Natural killer cell (primary cell): ENCODE measurements around the gene IGSF11. TPM values are rescaled to one million over a fixed set of nuclear protein-coding genes. Genes with fewer than 3 reads are reported as not detected.

ENCODE experiments used
- ATAC-seq, 3 donors: fragments of 150-1000 bp in 2 of 3; fragments of 200-7000 bp in 1 of 3; cut with Tn5 transposase; 1 replicate in 1 of 3; 2 replicates in 2 of 3; pipeline ENCODE4 v1.10.0; 2021; ENCODE audit warnings: mild to moderate bottlenecking in 2 of 3, moderate library complexity in 2 of 3
- DNase-seq, 2 donors: peaks; one replicate each; pipeline versions ENCODE4 v3.0.0 to v3.0.0-alpha.2; 2013 to 2021; ENCODE audit warnings: mixed read lengths in 1 of 2
- H3K27ac ChIP-seq: one replicate; pipeline ENCODE4 v1.5.1; 2013; ENCODE audit warnings: mild to moderate bottlenecking, low read length
- H3K27me3 ChIP-seq: one replicate; pipeline ENCODE4 v1.6.1; 2013; ENCODE audit warnings: low read length; ENCODE audit not compliant: control insufficient read depth, insufficient read depth
- H3K36me3 ChIP-seq: one replicate; pipeline ENCODE4 v1.6.1; 2013; ENCODE audit warnings: low read length; ENCODE audit not compliant: control insufficient read depth, insufficient read depth
- H3K4me1 ChIP-seq: one replicate; pipeline ENCODE4 v1.6.1; 2013; ENCODE audit warnings: low read length; ENCODE audit not compliant: control insufficient read depth, insufficient read depth
- H3K4me3 ChIP-seq: one replicate; pipeline ENCODE4 v1.5.1; 2013; ENCODE audit warnings: low read length
- H3K9me3 ChIP-seq: one replicate; pipeline ENCODE4 v1.6.1; 2013; ENCODE audit warnings: low read length; ENCODE audit not compliant: control insufficient read depth, insufficient read depth
- H3K27ac Mint-ChIP-seq, 2 donors: one replicate each; pipeline ENCODE4 v1.8.0; 2022; ENCODE audit warnings: mild to moderate bottlenecking in 2 of 2, mixed read lengths in 2 of 2, moderate library complexity in 1 of 2
- H3K27me3 Mint-ChIP-seq, 2 donors: one replicate each; pipeline ENCODE4 v1.8.0; 2022; ENCODE audit warnings: low read depth in 2 of 2, mixed read lengths in 2 of 2
- H3K36me3 Mint-ChIP-seq: one replicate; pipeline ENCODE4 v1.8.0; 2022; ENCODE audit warnings: mixed read lengths
- H3K4me1 Mint-ChIP-seq, 2 donors: one replicate each; pipeline ENCODE4 v1.8.0; 2022; ENCODE audit warnings: mixed read lengths in 2 of 2
- H3K4me3 Mint-ChIP-seq: one replicate; pipeline ENCODE4 v1.8.0; 2022; ENCODE audit warnings: mild to moderate bottlenecking, moderate library complexity, mixed read lengths
- H3K9me3 Mint-ChIP-seq, 2 donors: one replicate each; pipeline ENCODE4 v1.8.0; 2022; ENCODE audit warnings: mixed read lengths in 2 of 2
- CTCF ChIP-seq: fragments of 200-600 bp; IDR thresholded peaks from one replicate; pipeline ENCODE4 v1.8.0; 2022; ENCODE audit warnings: antibody characterized with exemption
- WGBS: methylation state at CpG from one replicate; pipeline ENCODE4 v1.1.7; 2013; ENCODE audit warnings: missing lambda C conversion rate; ENCODE audit not compliant: insufficient coverage; 5-methylcytosine and 5-hydroxymethylcytosine counted together
- intact Hi-C: fragments of 100-400 bp; cut with micrococcal nuclease; formaldehyde crosslinking; loops from one replicate; pipeline ENCODE4 v1.14.2; 2022
- total RNA-seq, 4 donors: library from RNA; stranded (reverse); fragments of 120-200 nt in 1 of 4; gene quantifications; one replicate each; pipeline versions ENCODE4 v1.2.3 to v1.2.4, GENCODE V29; 2013 to 2022

The IGSF11 gene
- total RNA-seq, 3 donors from 2014 or later (not counting 1 experiment from before 2014, with no cell fraction given), result 0.66 to 2.3 TPM; not detected in 1

DNA sequence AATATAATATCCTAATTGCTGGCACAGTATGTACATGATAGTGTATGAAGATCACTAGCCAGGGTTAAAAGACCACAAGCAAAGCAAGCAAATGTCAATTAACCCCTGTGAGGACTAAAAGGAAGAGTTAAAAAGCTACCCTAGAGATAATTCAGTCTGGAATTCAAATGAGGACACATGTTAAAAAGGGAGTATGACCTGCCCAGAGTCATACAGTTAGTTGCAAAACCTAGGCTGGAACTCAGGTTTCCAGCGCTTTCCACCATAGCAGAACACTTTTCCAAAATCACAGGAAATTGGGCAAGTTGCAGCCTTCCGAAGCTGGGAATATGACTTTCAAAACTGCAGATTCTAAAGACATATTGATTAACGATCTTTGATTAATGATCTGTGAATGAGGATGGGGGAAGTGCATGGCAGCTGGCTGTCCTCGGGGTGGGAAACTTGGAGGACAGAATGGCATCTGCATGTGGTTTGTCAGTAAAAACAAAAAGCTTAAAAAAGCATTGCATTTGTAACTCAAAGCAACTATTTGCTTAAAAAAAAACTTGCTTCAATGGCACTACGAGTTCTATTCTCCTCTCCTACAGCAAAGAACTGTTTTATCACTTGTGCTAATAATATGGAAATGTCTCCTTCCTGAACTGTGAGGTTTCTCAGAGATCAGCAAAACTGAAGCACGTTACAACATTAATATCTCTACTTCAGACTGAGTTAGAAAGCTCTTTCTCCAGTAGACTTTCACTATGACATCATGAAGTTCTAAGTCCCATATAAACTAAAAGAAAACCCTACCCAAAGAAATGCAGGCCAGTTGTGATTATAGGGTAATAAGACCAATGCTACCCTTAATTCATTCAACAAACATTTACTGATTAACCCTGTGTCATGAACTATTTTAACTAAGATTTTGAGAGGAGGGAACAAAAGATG is 46.2 kb downstream of the IGSF11 start:
- TF ChIP-seq CTCF, result no peak
- H3K4me3 Mint-ChIP-seq, result no peak overlapping the region

GRCh38 chr3:118987477-118987876 is 47.2 kb downstream of the IGSF11 start:
- no peak for TF ChIP-seq CTCF
- Mint-ChIP-seq H3K27me3 (peaks cover 4 to 6% of the 10 kb centered on the region in 2 donors), H3K4me3 (no peak overlapping the region), H3K27ac (no peak overlapping the region), H3K36me3 (no peaks in the 10 kb centered on the region), H3K9me3 (no peaks in the 10 kb centered on the region), H3K4me1 (no peaks in the 10 kb centered on the region)
- DNase-seq (no peak), ATAC-seq (no peak)
- no peaks in the 10 kb centered on the region for H3K4me1 ChIP-seq
- no peaks in the 10 kb centered on the region for H3K9me3 ChIP-seq
- no peaks in the 10 kb centered on the region for H3K27me3 ChIP-seq
- no peaks in the 10 kb centered on the region for H3K36me3 ChIP-seq
- H3K27ac ChIP-seq, result no peak overlapping the region
- WGBS, result 44% methylated on average over 2 of the region's 2 CpGs
- H3K4me3 ChIP-seq, result no peak overlapping the region
- intact Hi-C loops, result no loop called here

More for the DNA sequence above, 46.2 kb downstream of the IGSF11 start:
- Histone ChIP-seq H3K4me3 (no peak overlapping the region), H3K4me1 (no peaks in the 10 kb centered on the region), H3K36me3 (no peaks in the 10 kb centered on the region), H3K9me3 (no peaks in the 10 kb centered on the region), H3K27ac (no peak overlapping the region), H3K27me3 (no peaks in the 10 kb centered on the region)
- Mint-ChIP-seq H3K27ac (no peak overlapping the region), H3K4me1 (no peaks in the 10 kb centered on the region), H3K27me3 (peaks cover 4 to 6% of the 10 kb centered on the region in 2 donors), H3K9me3 (no peaks in the 10 kb centered on the region), H3K36me3 (no peaks in the 10 kb centered on the region)
- intact Hi-C loops, result no loop called here
- no peak for ATAC-seq
- no peak for DNase-seq
- WGBS, result 67% methylated on average over 6 of the region's 6 CpGs

GRCh38 chr3:118986734-118987133 is 47.9 kb downstream of the IGSF11 start:
- WGBS, result 77% methylated on average over 2 of the region's 2 CpGs

More at GRCh38 chr3:118986734-118987133, 47.9 kb downstream of the IGSF11 start:
- Mint-ChIP-seq H3K27ac (no peak overlapping the region), H3K4me1 (no peaks in the 10 kb centered on the region), H3K4me3 (no peak overlapping the region), H3K27me3 (peaks cover 6% of the 10 kb centered on the region in 2 donors), H3K36me3 (no peaks in the 10 kb centered on the region), H3K9me3 (no peaks in the 10 kb centered on the region)
- intact Hi-C loops, result no loop called here
- no peak for ATAC-seq
- Histone ChIP-seq H3K27me3 (no peaks in the 10 kb centered on the region), H3K36me3 (no peaks in the 10 kb centered on the region), H3K4me3 (no peak overlapping the region), H3K27ac (no peak overlapping the region), H3K4me1 (no peaks in the 10 kb centered on the region), H3K9me3 (no peaks in the 10 kb centered on the region)
- no peak for TF ChIP-seq CTCF
- DNase-seq, result no peak
